GM21528 (cell line): ENCODE results near the gene CAND1.
"Not testable (repeated sequence)": the region's sequence is repeated elsewhere in the genome, so short reads cannot be mapped to it uniquely, and the experiment has no call there.

Experiments used
- ATAC-seq: cut with Tn5 transposase; IDR thresholded peaks from one replicate; pipeline ENCODE4 v1.9.1; 2021; ENCODE audit warnings: mild to moderate bottlenecking, moderate library complexity; ENCODE audit not compliant: unreplicated experiment, low FRiP score

Gene CAND1

DNA sequence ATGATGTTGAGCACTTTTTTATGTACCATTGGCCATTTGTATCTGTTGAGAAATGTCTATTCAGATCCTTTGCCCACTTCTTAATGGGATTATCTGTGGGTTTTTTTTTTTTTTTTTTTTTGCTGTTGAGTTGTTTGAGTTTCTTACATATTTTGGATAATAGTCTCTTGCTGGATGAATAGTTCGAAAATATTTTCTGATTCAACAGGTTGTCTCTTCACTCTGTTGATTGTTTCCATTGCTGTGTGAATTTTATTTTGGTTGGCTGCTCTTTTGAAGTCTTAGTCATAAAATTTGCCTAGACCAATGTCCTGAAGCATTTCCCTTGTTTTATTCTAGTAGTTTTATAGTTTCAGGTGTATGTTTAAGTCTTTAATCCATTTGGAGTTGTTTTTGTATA lies 64.5 kb downstream of the CAND1 start:
- ATAC-seq = no peak

GRCh38 chr12:67338426-67338825 lies 69.3 kb downstream of the CAND1 start:
- no peak for ATAC-seq

DNA sequence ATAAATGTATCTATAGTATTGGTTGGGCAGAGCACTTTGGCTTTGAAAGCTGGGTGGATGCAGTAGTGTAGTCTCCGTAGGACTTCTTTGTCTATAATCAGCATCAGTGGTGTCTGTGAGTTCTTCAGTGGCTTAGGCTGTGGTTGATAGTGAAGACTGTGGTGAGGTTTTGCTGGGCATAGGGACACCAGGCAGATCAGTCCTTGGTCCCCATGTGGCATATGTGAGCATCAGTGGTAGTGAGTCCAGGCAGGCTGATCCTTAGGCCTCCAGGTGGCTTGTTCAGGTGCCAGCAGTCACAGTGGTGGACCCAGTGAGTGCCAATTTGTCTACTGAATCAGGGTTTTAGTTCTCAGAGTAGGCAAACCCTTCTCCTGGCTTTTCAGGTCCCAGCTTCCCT lies 70.4 kb downstream of the CAND1 start:
- ATAC-seq = no peak

DNA sequence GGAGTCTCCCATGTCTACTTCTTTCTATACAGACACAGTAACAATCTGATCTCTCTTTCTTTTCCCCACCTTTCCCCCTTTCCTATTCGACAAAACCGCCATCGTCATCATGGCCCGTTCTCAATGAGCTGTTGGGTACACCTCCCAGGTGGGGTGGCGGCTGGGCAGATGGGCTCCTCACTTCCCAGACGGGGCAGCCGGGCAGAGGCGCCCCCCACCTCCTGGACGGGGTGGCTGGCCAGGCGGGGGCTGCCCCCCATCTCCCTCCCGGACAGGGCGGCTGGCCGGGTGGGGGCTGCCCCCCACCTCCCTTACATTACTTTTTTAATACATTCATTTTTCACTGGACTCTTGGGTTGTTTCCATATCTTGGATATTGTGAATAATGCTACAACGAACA lies 71.9 kb downstream of the CAND1 start:
- ATAC-seq = not testable (repeated sequence)

- ATAC-seq = no peak
Measured at GRCh38 chr12:67344979-67345710, 76.0 kb downstream of the CAND1 start.

- no peak for ATAC-seq
Measured at GRCh38 chr12:67348683-67349082, 79.5 kb downstream of the CAND1 start.

DNA sequence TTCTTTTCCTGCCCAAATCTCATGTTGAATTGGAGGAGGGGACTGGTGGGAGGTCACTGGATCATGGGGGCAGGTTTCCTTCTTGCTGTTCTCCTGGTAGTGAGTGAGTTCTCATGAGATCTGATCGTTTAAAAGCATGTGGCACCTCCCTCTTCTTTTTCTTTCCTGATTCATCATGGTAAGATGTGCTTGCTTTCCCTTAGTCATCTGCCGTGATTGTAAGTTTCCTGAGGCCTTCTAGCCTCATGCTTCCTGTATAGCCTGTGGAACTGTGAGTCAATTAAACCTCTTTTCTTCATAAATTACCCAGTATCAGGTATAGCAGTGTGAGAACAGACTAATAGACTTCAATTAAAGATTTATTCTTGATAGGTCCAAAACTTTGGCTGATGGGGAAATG lies 83.5 kb downstream of the CAND1 start:
- ATAC-seq = no peak

DNA sequence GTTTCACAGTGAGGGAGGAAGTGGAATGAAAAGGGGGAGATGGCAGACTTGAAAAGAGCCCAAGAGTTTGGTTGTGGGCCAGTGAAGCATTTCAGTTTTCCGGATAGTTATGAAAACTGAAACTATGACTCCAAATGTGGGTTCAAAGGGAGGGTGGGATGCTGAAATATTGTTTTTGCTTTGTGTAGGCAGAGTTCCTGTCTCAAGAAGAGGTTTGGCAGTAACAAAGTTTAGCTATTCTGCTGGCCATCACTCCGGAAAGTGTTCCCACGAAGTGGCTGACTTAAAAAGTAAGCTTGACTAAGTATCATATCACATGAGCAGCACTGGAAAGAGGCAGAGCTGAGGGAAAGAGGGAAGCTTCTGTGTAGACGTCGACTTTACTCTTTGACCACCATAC lies 85.2 kb downstream of the CAND1 start:
- no peak for ATAC-seq

- no peak for ATAC-seq
Measured at GRCh38 chr12:67354966-67355365, 85.8 kb downstream of the CAND1 start.

- ATAC-seq = no peak
Measured at GRCh38 chr12:67355428-67356379, 86.5 kb downstream of the CAND1 start.

GRCh38 chr12:67356380-67356774 lies 87.2 kb downstream of the CAND1 start:
- no peak for ATAC-seq

DNA sequence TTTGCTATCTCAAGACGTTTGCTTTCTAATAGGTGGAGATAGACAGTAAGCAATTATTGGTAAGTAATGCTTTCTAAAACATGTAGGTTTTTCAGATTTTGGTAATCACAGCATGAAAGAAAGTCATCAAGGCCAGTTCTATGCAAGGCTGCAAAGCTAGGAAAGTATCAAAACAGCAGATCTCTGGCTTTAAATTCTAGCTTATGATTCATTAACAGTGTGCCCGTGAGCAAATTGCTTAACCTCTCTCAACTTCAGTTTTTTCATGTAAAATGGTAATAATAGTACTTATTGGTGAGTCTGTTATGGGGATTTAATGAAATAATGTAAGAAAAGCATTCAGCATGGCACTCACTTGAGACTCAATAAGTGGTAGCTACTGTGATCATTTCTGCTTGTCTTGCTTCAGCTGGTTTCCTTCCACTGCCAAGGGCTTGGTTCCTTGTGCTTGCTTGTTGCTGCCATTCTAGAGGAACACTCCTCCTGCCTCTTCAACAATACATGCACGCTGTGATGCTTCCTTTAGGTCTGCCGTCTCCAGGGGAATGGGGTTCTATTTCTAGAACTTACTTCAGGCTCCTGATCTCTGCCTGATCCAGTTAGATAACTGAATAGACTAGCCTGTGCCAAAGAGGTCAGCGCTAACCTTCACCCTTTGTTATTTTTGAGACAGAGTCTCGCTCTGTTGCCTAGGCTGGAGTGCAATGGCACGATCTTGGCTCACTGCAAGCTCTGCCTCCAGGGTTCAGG lies 88.4 kb downstream of the CAND1 start:
- no peak for ATAC-seq

DNA sequence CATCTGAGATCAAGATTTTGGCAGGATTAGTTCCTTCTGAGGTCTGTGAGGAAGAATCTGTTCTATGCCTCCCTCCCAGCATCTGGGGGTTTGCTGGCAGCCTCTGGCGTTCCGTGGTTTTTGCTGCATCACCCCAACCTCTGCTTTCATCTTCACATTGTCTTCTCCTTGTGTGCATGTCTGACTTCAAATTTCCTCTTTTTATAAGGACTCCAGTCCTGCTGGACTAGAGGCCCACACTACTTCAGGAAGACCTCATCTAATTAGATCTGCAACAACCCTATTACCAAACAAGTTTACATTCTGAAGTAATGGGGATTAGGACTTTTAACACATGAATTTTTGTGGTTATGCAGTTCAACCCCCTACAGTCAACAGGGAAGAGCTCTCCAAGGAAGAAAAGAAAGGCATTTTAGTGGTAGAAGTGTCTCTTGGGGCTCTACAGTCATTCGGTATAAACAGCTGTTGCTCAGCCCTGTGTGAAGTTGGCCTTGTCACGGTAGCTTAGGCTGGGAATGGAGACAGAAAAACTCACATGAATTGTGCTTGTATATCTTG lies 89.7 kb downstream of the CAND1 start:
- no peak for ATAC-seq

- ATAC-seq = no peak
Measured at GRCh38 chr12:67362526-67362925, 93.4 kb downstream of the CAND1 start.

- ATAC-seq = no peak
Measured at GRCh38 chr12:67364228-67364627, 95.1 kb downstream of the CAND1 start.

GRCh38 chr12:67365131-67365530 lies 96.0 kb downstream of the CAND1 start:
- no peak for ATAC-seq

DNA sequence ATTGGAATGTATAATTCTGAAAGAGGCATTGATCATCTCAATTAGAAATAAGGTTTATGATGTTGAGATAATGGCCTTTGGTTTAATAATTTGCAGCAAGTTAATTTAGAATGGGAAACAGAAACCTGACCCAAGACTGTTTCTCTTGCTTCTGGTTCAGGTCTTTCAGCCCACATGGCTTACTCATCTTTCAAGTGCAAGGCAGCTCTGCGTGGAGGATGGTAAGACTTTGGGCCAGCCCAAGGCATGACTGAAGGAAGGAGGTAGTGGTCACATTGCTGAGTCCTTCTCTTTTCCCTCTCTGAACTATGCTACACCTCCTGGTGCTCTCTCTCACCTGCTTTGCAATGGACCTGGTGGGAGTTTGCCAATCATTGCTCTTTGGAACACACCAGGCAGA lies 98.7 kb downstream of the CAND1 start:
- no peak for ATAC-seq
